ENCODE data around the gene ASCC3. TPM values are rescaled to one million over a fixed set of nuclear protein-coding genes. Genes with fewer than 3 reads are reported as not detected.

The ASCC3 gene
- total RNA-seq, 4 donors from 2014 or later, result 15.7 to 39.9 (median 29.3) TPM

DNA sequence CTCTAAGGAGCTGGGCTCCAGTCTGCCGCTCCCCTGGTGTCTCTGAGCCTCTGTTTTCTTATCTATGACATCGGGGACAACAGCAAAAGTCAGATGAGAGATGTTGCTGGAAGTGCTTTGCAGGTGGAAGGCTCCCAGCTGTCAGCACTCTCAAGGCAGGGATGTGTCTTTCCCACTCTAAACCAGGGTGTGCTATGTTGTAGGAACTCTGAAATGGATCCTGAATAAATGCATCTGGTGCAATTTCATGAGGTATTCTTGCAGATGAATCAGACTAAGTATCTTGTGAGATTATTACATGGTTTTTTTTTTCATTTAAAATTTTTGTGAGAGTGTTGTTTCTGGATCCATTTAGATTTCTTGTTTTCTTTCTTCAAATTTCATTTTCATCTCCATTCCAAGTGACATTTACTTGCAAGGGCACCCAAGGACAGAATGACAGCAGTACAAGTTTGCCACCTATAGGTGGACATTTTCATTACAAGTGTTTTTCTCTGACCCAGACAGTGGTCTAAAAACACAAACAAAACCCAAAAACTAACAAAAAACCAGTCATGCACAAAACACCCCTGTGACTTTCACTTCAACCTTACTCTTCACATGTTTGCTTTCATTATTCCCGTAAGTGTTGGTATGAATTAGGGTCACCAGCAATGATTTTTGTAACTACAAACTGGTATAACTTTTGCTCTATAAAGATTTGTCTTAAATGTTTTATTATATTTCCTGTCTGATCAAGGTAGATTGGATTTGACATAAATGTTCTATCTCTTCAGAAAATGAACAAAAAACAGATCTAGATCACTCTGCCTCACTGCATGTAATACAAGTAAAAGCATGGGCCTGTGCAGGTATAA is 401.7 kb downstream of the ASCC3 start:
- in situ Hi-C loops (cut with MboI; ENCODE audit: low pct_ligation_motif_present in 1 of 4, low pct_unique_long_range_greater_than_20kb in 1 of 4, low sequenced_read_pairs in 3 of 4) (loop anchor here (5.0 to 10.0 kb wide), 3 partner anchors 355 to 367 kb away; no protein-coding TSS in a partner anchor), intact Hi-C loops (cut with DNase I; ENCODE audit: low total_unique reads) (loop anchor here (10.0 kb wide), 1 partner anchor 365 kb away; no protein-coding TSS in a partner anchor)
- Histone ChIP-seq H3K27ac (no peak overlapping the region), H3K27me3 (peaks cover 33% of the 10 kb centered on the region), H3K4me1 (no peaks in the 10 kb centered on the region), H3K36me3 (no peaks in the 10 kb centered on the region), H3K4me3 (no peak overlapping the region), H3K9me3 (no peaks in the 10 kb centered on the region)
- WGBS, 2 donors (ENCODE audit: low coverage in 1 of 2), result 68 to 95% methylated on average over 2 to 3 of the region's 3 CpGs
- DNase-seq, result no peak
- TF ChIP-seq POLR2AphosphoS5 (IDR thresholded peaks at IDR 0.05) (no peak), EP300 (IDR thresholded peaks at IDR 0.05; ENCODE audit: low read depth) (no peak), POLR2A (IDR thresholded peaks at IDR 0.05) (no peak)
- TF ChIP-seq, protein P1, sequence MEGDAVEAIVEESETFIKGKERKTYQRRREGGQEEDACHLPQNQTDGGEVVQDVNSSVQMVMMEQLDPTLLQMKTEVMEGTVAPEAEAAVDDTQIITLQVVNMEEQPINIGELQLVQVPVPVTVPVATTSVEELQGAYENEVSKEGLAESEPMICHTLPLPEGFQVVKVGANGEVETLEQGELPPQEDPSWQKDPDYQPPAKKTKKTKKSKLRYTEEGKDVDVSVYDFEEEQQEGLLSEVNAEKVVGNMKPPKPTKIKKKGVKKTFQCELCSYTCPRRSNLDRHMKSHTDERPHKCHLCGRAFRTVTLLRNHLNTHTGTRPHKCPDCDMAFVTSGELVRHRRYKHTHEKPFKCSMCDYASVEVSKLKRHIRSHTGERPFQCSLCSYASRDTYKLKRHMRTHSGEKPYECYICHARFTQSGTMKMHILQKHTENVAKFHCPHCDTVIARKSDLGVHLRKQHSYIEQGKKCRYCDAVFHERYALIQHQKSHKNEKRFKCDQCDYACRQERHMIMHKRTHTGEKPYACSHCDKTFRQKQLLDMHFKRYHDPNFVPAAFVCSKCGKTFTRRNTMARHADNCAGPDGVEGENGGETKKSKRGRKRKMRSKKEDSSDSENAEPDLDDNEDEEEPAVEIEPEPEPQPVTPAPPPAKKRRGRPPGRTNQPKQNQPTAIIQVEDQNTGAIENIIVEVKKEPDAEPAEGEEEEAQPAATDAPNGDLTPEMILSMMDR (IDR thresholded peaks at IDR 0.05), result peak; percentile 52 to 69 (median 62)

DNA sequence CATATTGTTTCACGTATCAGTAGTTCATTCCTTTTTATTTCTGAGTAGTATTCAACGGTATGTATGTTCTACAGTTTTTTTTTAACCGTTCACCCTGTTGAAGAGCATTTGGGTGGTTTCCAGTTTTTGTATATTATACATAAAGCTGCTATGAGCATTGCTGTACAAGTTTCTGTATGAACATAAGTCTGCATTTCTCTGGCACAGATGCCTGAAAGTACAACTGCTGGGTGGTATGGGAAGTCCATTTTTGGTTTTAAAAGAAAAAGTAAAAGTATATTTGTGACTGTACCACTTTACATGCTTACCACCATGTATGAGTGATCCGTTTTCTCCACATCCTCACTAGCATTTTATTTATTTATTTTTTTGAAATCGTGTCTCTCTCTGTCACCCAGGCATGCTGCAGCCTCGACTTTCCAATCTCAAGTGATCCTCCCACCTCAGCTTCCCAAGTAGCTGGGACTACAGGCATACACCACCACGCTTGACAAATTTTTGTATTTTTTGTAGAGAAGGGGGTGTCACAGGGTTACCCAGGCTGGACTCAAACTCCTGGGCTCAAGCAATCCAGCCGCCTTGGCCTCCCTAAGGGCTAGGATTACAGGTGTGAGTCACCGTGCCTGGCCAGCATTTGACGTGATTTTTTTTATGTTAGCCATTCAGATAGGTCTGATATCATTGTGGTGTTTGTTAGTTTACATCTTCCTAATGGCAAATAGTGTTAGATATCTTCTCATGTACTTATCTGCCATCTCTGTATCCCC is 405.4 kb downstream of the ASCC3 start:
- no peak overlapping the region for H3K4me3 ChIP-seq
- no peaks in the 10 kb centered on the region for H3K9me3 ChIP-seq
- no peaks in the 10 kb centered on the region for H3K36me3 ChIP-seq
- H3K4me1 ChIP-seq, result no peaks in the 10 kb centered on the region
- DNase-seq, result no peak
- WGBS, 2 donors (ENCODE audit: low coverage in 1 of 2), result 63 to 78% methylated on average over 10 of the region's 10 CpGs
- intact Hi-C loops (cut with DNase I; ENCODE audit: low total_unique reads) (loop anchor here (10.0 kb wide), 1 partner anchor 361 kb away; no protein-coding TSS in a partner anchor), in situ Hi-C loops (cut with MboI; ENCODE audit: low pct_ligation_motif_present in 1 of 4, low pct_unique_long_range_greater_than_20kb in 1 of 4, low sequenced_read_pairs in 3 of 4) (loop anchor here in 2 of 4 donors (10.0 kb wide), 2 partner anchors 351 to 361 kb away; no protein-coding TSS in a partner anchor)
- H3K27ac ChIP-seq, result no peak overlapping the region
- TF ChIP-seq, protein P1 (IDR thresholded peaks at IDR 0.05), result no peak
- no peak for TF ChIP-seq POLR2AphosphoS5 (IDR thresholded peaks at IDR 0.05)
- no peak for TF ChIP-seq EP300 (IDR thresholded peaks at IDR 0.05; ENCODE audit: low read depth)
- no peak for TF ChIP-seq POLR2A (IDR thresholded peaks at IDR 0.05)
- H3K27me3 ChIP-seq, result peaks cover 67% of the 10 kb centered on the region

DNA sequence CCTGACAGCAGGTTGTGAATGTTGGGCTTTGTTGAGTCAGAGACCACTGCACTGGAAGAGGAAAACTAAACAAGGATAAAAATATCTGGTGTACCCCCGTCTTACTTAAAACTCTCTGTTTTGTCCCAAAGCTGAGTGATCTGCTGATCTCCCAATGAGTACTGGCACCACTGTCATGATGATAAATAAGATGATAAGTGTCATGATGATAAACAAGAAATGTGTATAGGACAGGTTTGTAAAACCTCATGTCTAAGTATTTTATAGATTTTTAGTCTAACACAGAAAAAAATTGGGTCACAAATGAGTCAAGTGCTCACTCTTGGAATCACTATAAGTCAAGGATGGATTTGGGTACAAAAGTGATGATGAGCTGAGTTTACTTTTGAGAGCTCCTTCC is 407.9 kb downstream of the ASCC3 start:
- Histone ChIP-seq H3K36me3 (no peaks in the 10 kb centered on the region), H3K27me3 (peaks cover 88% of the 10 kb centered on the region), H3K9me3 (no peaks in the 10 kb centered on the region), H3K4me1 (no peaks in the 10 kb centered on the region), H3K4me3 (no peak overlapping the region), H3K27ac (no peak overlapping the region)
- DNase-seq, result no peak
- WGBS, 2 donors (ENCODE audit: low coverage in 1 of 2), result 59 to 73% methylated on average over 1 of the region's 1 CpG
- in situ Hi-C loops (cut with MboI; ENCODE audit: low pct_ligation_motif_present in 1 of 4, low pct_unique_long_range_greater_than_20kb in 1 of 4, low sequenced_read_pairs in 3 of 4) (loop anchor here in 2 of 4 donors (10.0 kb wide), 2 partner anchors 348 to 358 kb away; no protein-coding TSS in a partner anchor), intact Hi-C loops (cut with DNase I; ENCODE audit: low total_unique reads) (loop anchor here (10.0 kb wide), 1 partner anchor 358 kb away; no protein-coding TSS in a partner anchor)
- TF ChIP-seq POLR2AphosphoS5 (IDR thresholded peaks at IDR 0.05), result no peak
- no peak for TF ChIP-seq EP300 (IDR thresholded peaks at IDR 0.05; ENCODE audit: low read depth)
- TF ChIP-seq, protein P1 (IDR thresholded peaks at IDR 0.05), result no peak
- no peak for TF ChIP-seq POLR2A (IDR thresholded peaks at IDR 0.05)

DNA sequence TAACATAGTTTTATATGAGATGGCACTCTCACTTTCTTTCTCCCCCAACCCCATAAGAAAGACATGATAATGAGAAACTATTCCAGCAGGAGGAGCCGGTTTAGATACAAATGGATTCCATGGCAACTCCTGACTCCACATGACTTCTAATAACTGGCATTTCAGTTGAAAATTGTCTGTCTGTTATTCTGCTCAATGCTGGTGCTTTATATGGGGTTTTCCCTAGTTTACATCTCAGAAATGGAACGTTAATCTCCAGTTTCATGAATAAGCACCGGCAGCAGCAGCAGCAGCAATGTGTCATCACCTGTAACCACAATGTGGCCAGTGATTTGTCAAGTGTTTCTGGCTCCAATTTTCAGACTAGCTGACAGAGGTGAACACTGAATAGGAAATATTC is 408.5 kb downstream of the ASCC3 start:
- in situ Hi-C loops (cut with MboI; ENCODE audit: low pct_ligation_motif_present in 1 of 4, low pct_unique_long_range_greater_than_20kb in 1 of 4, low sequenced_read_pairs in 3 of 4), result loop anchor here in 2 of 4 donors (10.0 kb wide), 2 partner anchors 348 to 358 kb away; no protein-coding TSS in a partner anchor
- Histone ChIP-seq H3K27ac (no peak overlapping the region), H3K36me3 (no peaks in the 10 kb centered on the region), H3K9me3 (no peaks in the 10 kb centered on the region), H3K4me3 (no peak overlapping the region), H3K4me1 (no peaks in the 10 kb centered on the region), H3K27me3 (peaks cover 93% of the 10 kb centered on the region)
- WGBS, 2 donors (ENCODE audit: low coverage in 1 of 2), result 17% methylated on average over 1 to 3 of the region's 3 CpGs
- TF ChIP-seq, protein P1 (IDR thresholded peaks at IDR 0.05), result no peak
- no peak for TF ChIP-seq POLR2A (IDR thresholded peaks at IDR 0.05)
- no peak for TF ChIP-seq POLR2AphosphoS5 (IDR thresholded peaks at IDR 0.05)
- no peak for TF ChIP-seq EP300 (IDR thresholded peaks at IDR 0.05; ENCODE audit: low read depth)
- no peak for DNase-seq
- intact Hi-C loops (cut with DNase I; ENCODE audit: low total_unique reads), result loop anchor here (10.0 kb wide), 1 partner anchor 358 kb away; no protein-coding TSS in a partner anchor

Data from transverse colon (tissue), 4 donors.